Adrenal gland (tissue), 12 donors: ENCODE data around the gene FOXO1. TPM values are rescaled to one million over a fixed set of nuclear protein-coding genes. Genes with fewer than 3 reads are reported as not detected.

ENCODE experiments used
- DNase-seq, 7 donors: peaks; one replicate each; pipeline ENCODE4 v3.0.0-alpha.2; 2019 to 2020
- H3K27ac ChIP-seq, 5 donors: fragments of 200-600 bp; sonication (generic) in 4 of 5; 1 replicate in 3 of 5; 2 replicates in 2 of 5; pipeline versions ENCODE4 v1.5.1 to v1.8.0; 2016 to 2020; ENCODE audit warnings: mild to moderate bottlenecking in 1 of 5
- H3K27me3 ChIP-seq: fragments of 200-600 bp; 2 replicates; pipeline ENCODE4 v1.8.0; 2021
- H3K36me3 ChIP-seq, 2 donors: fragments of 200-600 bp; replicated peaks in 1 of 2; 1 replicate in 1 of 2; 2 replicates in 1 of 2; pipeline versions ENCODE4 v1.5.1 to v1.8.0; 2018 to 2022
- H3K4me1 ChIP-seq, 2 donors: fragments of 200-600 bp; replicated peaks in 1 of 2; 1 replicate in 1 of 2; 2 replicates in 1 of 2; pipeline versions ENCODE4 v1.5.1 to v1.8.0; 2018 to 2021
- H3K4me3 ChIP-seq, 4 donors: fragments of 200-600 bp; sonication (generic) in 3 of 4; one replicate each; pipeline ENCODE4 v1.5.1; 2016 to 2018
- H3K9me3 ChIP-seq, 3 donors: fragments of 200-600 bp; sonication (generic) in 1 of 3; replicated peaks in 1 of 3; 1 replicate in 2 of 3; 2 replicates in 1 of 3; pipeline versions ENCODE4 v1.5.1 to v1.8.0; 2016 to 2021
- CTCF ChIP-seq, 6 experiments: fragments of 450-650 bp in 4 of 6; fragments of 200-600 bp in 2 of 6; sonication (generic) in 1 of 6; IDR thresholded peaks; 1 replicate in 5 of 6; 2 replicates in 1 of 6; pipeline versions ENCODE4 v1.5.1 to v1.8.0; 2016 to 2021; ENCODE audit warnings: antibody characterized with exemption in 6 of 6, mild to moderate bottlenecking in 2 of 6, moderate library complexity in 1 of 6
- POLR2A ChIP-seq, 2 donors: fragments of 450-650 bp; IDR thresholded peaks; one replicate each; pipeline ENCODE4 v1.6.1; 2017; ENCODE audit warnings: antibody characterized with exemption in 2 of 2, mild to moderate bottlenecking in 2 of 2, moderate library complexity in 1 of 2
- WGBS, 4 donors: extraction: QIAGEN DNeasy Blood & Tissue Kit in 2 of 4; methylation state at CpG; one replicate each; pipeline versions ENCODE4 v1.1.5 to v1.1.7; 2013 to 2017; 5-methylcytosine and 5-hydroxymethylcytosine counted together
- intact Hi-C, 2 donors: fragments of 100-400 bp; cut with DNase I; formaldehyde crosslinking; loops; one replicate each; pipeline versions ENCODE4 v1.14.1 to v1.15.0; 2022 to 2023
- polyA plus RNA-seq, 3 donors: library from polyadenylated mRNA; stranded (reverse); fragments of 200-250 nt in 2 of 3; fragments of 350-450 nt in 1 of 3; fragmentation: Illumina TruSeq in 1 of 3; extraction: RNeasy Lipid Tissue Mini Kit (QIAGEN cat#74804) in 1 of 3; gene quantifications; one replicate each; pipeline ENCODE4 v1.2.3, GENCODE V29; 2013 to 2014
- total RNA-seq, 9 donors: library from RNA; depleted of rRNA in 4 of 9; stranded (reverse); fragments of >200 nt in 4 of 9; fragments of 120-200 nt in 1 of 9; fragmentation: NEBNext Ultra II Directional in 1 of 9; extraction: Animal tissue kit (Norgen Biotek cat#: 25700) in 1 of 9; gene quantifications; one replicate each; pipeline versions ENCODE4 v1.1.0 to v1.2.4, GENCODE V29; 2013 to 2023
- donor health status: healthy with polysubstance abuse.
- donor health status: Bipolar disorder and iron deficiency.
- donor health status: DM: yes; HTN: yes; CAD: no.
- donor health status: DM: no; HTN: no; CAD: no.
- donor health status: DM: no; HTN: no; CAD: no.
- donor health status: DM: yes; HTN: yes; CAD: no.

FOXO1 gene
- total and polyA plus RNA-seq, 12 donors: 4.3 to 35.4 (median 21.5) TPM

GRCh38 chr13:40681341-40682146 lies 15.1 kb upstream of the FOXO1 start:
- no peaks in the 10 kb centered on the region for H3K4me1 ChIP-seq
- H3K27me3 ChIP-seq: no peaks in the 10 kb centered on the region
- no peak for DNase-seq
- H3K9me3 ChIP-seq: no peaks in the 10 kb centered on the region
- WGBS, 4 donors: 65 to 76% (median 72%) methylated on average over 7 of the region's 7 CpGs
- TF ChIP-seq POLR2A (IDR thresholded peaks at IDR 0.05) (no peak), CTCF (IDR thresholded peaks at IDR 0.05) (no peak)
- H3K36me3 ChIP-seq: no peaks in the 10 kb centered on the region
- H3K4me3 ChIP-seq: no peak overlapping the region
- H3K27ac ChIP-seq: no peak overlapping the region
- intact Hi-C loops: loop anchor here (5.0 to 10.0 kb wide), 3 partner anchors 614 to 997 kb away; no protein-coding TSS in a partner anchor

GRCh38 chr13:40680659-40681323 lies 14.3 kb upstream of the FOXO1 start:
- intact Hi-C loops: loop anchor here (5.0 to 10.0 kb wide), 3 partner anchors 613 to 996 kb away; no protein-coding TSS in a partner anchor

GRCh38 chr13:40679480-40679985 lies 13.1 kb upstream of the FOXO1 start:
- Histone ChIP-seq H3K9me3 (no peaks in the 10 kb centered on the region), H3K4me1 (no peaks in the 10 kb centered on the region), H3K27me3 (no peaks in the 10 kb centered on the region), H3K4me3 (no peak overlapping the region), H3K27ac (no peak overlapping the region), H3K36me3 (no peaks in the 10 kb centered on the region)
- WGBS, 4 donors: 91 to 95% (median 93%) methylated on average over 6 of the region's 6 CpGs
- intact Hi-C loops: no loop called here
- no peak for DNase-seq
- no peak for TF ChIP-seq POLR2A (IDR thresholded peaks at IDR 0.05)
- no peak for TF ChIP-seq CTCF (IDR thresholded peaks at IDR 0.05)

More at GRCh38 chr13:40680659-40681323, 14.3 kb upstream of the FOXO1 start:
- H3K36me3 ChIP-seq: no peaks in the 10 kb centered on the region
- no peak overlapping the region for H3K4me3 ChIP-seq
- H3K27me3 ChIP-seq: no peaks in the 10 kb centered on the region
- TF ChIP-seq POLR2A (IDR thresholded peaks at IDR 0.05) (no peak), CTCF (IDR thresholded peaks at IDR 0.05) (no peak)
- H3K4me1 ChIP-seq: no peaks in the 10 kb centered on the region
- DNase-seq: no peak
- no peaks in the 10 kb centered on the region for H3K9me3 ChIP-seq
- 88 to 91% (median 89%) methylated on average over 7 of the region's 7 CpGs for WGBS, 4 donors
- no peak overlapping the region for H3K27ac ChIP-seq

- Histone ChIP-seq H3K4me1 (no peaks in the 10 kb centered on the region), H3K36me3 (no peaks in the 10 kb centered on the region), H3K27me3 (no peaks in the 10 kb centered on the region), H3K4me3 (no peak overlapping the region), H3K9me3 (no peaks in the 10 kb centered on the region), H3K27ac (no peak overlapping the region)
- TF ChIP-seq POLR2A (IDR thresholded peaks at IDR 0.05): no peak
- no peak for TF ChIP-seq CTCF (IDR thresholded peaks at IDR 0.05)
- intact Hi-C loops: no loop called here
- no peak for DNase-seq
- 58 to 71% (median 64%) methylated on average over 4 of the region's 4 CpGs for WGBS, 4 donors
These were observed 10.6 kb upstream of the FOXO1 start for GRCh38 chr13:40677064-40677463.
